AG09319 (cell line): ENCODE data around the gene RSU1.

Source experiments
- DNase-seq: peaks from one replicate; pipeline ENCODE4 v3.0.0-alpha.2; 2010; ENCODE audit warnings: low read depth; ENCODE audit errors: extremely low read depth
- CTCF ChIP-seq: IDR thresholded peaks from 2 replicates; pipeline ENCODE4 v1.5.1; 2011; ENCODE audit warnings: low read depth, mild to moderate bottlenecking, inconsistent platforms, low read length, moderate library complexity

Gene RSU1

GRCh38 chr10:16799621-16800020 is 17.6 kb downstream of the RSU1 start:
- TF ChIP-seq CTCF = no peak

GRCh38 chr10:16798571-16798970 is 18.7 kb downstream of the RSU1 start:
- no peak for DNase-seq
- no peak for TF ChIP-seq CTCF

More at GRCh38 chr10:16799621-16800020, 17.6 kb downstream of the RSU1 start:
- DNase-seq = no peak

- TF ChIP-seq CTCF = no peak
- DNase-seq = no peak
Measured at GRCh38 chr10:16795410-16796073, 21.7 kb downstream of the RSU1 start.

- no peak for DNase-seq
- TF ChIP-seq CTCF = no peak
Measured at GRCh38 chr10:16794005-16794404, 23.2 kb downstream of the RSU1 start.

GRCh38 chr10:16792675-16793074 is 24.5 kb downstream of the RSU1 start:
- no peak for DNase-seq
- TF ChIP-seq CTCF = no peak

- DNase-seq = no peak
- no peak for TF ChIP-seq CTCF
Measured at GRCh38 chr10:16789765-16790164, 27.5 kb downstream of the RSU1 start.

GRCh38 chr10:16789261-16789660 is 28.0 kb downstream of the RSU1 start:
- no peak for TF ChIP-seq CTCF
- no peak for DNase-seq
